K562 (cell line): Measurements from ENCODE around the gene AMDHD2. TPM values are rescaled to one million over a fixed set of nuclear protein-coding genes. Genes with fewer than 3 reads are reported as not detected.

ENCODE experiments used
- ATAC-seq: fragments of 200-7000 bp; cut with Tn5 transposase; 3 replicates; pipeline ENCODE4 v1.9.1; 2020; ENCODE audit warnings: moderate library complexity
- BruUV-seq: library from RNA; stranded (reverse); fragments of 400-500 nt; replicated peaks from 2 replicates; lab custom pipeline; 2021; lab: Mats Ljungman, UMichigan
- CTCF ChIA-PET: fragments of 300-600 bp; formaldehyde crosslinking; extraction: SDS; loops from one replicate; lab custom pipeline; 2021; ENCODE audit warnings: low intra/inter-chr PET ratio; lab: Yijun Ruan, JAX
- POLR2A ChIA-PET: fragments of 300-600, 350-650 bp; sonication (Branson Sonifier 250); formaldehyde crosslinking; extraction: SDS; loops from one replicate; lab custom pipeline; 2021; ENCODE audit warnings: antibody characterized with exemption, inconsistent platforms; lab: Yijun Ruan, JAX
- DNase-seq, 4 experiments: peaks; one replicate each; pipeline versions ENCODE4 v3.0.0 to v3.0.0-alpha.2; 2011 to 2018; ENCODE audit warnings: low spot score in 3 of 4, mixed read lengths in 3 of 4; ENCODE audit errors: extremely low read depth in 1 of 4
- FAIRE-seq: peaks from 2 replicates; lab custom pipeline; 2011; peaks lifted over from hg19 to GRCh38; lab: Jason Lieb, UNC
- H2AFZ ChIP-seq: 2 replicates; pipeline ENCODE4 v1.6.0; 2011; ENCODE audit warnings: low read depth, low read length, control low read depth, inconsistent platforms
- H3K27ac ChIP-seq: fragments of 200-600 bp; 3 replicates; pipeline ENCODE4 v1.8.0; 2011; ENCODE audit warnings: low read depth, mild to moderate bottlenecking, control low read depth, inconsistent platforms, low read length, moderate library complexity, mixed read lengths; ENCODE audit errors: extremely low read depth
- H3K27me3 ChIP-seq, 2 experiments: fragments of 300-600 bp in 1 of 2; 2 replicates in 1 of 2; 3 replicates in 1 of 2; pipeline versions ENCODE4 v1.6.0 to v1.8.0; 2011; ENCODE audit warnings: inconsistent platforms in 2 of 2, low read length in 2 of 2, mild to moderate bottlenecking in 1 of 2, mixed read lengths in 1 of 2, moderate library complexity in 1 of 2; ENCODE audit not compliant: control insufficient read depth in 2 of 2, insufficient read depth in 2 of 2
- H3K36me3 ChIP-seq: fragments of 300-600 bp; 3 replicates; pipeline ENCODE4 v1.8.0; 2011; ENCODE audit warnings: mild to moderate bottlenecking, low read length, inconsistent platforms; ENCODE audit not compliant: control insufficient read depth, insufficient read depth
- H3K4me1 ChIP-seq, 2 experiments: fragments of 200-600 bp in 1 of 2; replicated peaks in 1 of 2; 2 replicates in 1 of 2; 3 replicates in 1 of 2; pipeline versions ENCODE4 v1.5.1 to v1.8.0; 2011; ENCODE audit warnings: inconsistent platforms in 2 of 2, low read length in 2 of 2, mild to moderate bottlenecking in 1 of 2, mixed read lengths in 1 of 2, moderate library complexity in 1 of 2; ENCODE audit not compliant: control insufficient read depth in 2 of 2, insufficient read depth in 2 of 2
- H3K4me2 ChIP-seq: 2 replicates; pipeline ENCODE4 v1.6.1; 2011; ENCODE audit warnings: low read length, control low read depth, inconsistent platforms, mixed read lengths; ENCODE audit not compliant: insufficient read depth
- H3K4me3 ChIP-seq: fragments of 200-600 bp; sonication (generic), shearing (Covaris generic); 2 replicates; pipeline ENCODE4 v1.5.1; 2016; ENCODE audit warnings: control low read depth, inconsistent platforms
- H3K79me2 ChIP-seq: fragments of 200-600 bp; 3 replicates; pipeline ENCODE4 v1.8.0; 2011; ENCODE audit warnings: low read length, inconsistent platforms; ENCODE audit not compliant: control insufficient read depth, insufficient read depth
- H3K9ac ChIP-seq, 2 experiments: 2 replicates each; pipeline versions ENCODE4 v1.6.0 to v1.6.1; 2011; ENCODE audit warnings: low read depth in 2 of 2, low read length in 2 of 2, control low read depth in 1 of 2, inconsistent platforms in 1 of 2, mild to moderate bottlenecking in 1 of 2, mixed read lengths in 1 of 2; ENCODE audit not compliant: insufficient read depth in 1 of 2
- H3K9me1 ChIP-seq: one replicate; pipeline ENCODE4 v1.6.0; 2011; ENCODE audit warnings: inconsistent platforms, mild to moderate bottlenecking, low read length, moderate library complexity; ENCODE audit not compliant: control insufficient read depth, insufficient read depth
- H3K9me3 ChIP-seq: replicated peaks from 2 replicates; pipeline ENCODE4 v1.5.1; 2011; ENCODE audit warnings: low read depth, low read length, inconsistent platforms; ENCODE audit not compliant: control insufficient read depth, insufficient read depth
- H4K20me1 ChIP-seq: replicated peaks from 2 replicates; pipeline ENCODE4 v1.6.1; 2011; ENCODE audit warnings: low read length, inconsistent platforms, mixed read lengths; ENCODE audit not compliant: control insufficient read depth, insufficient read depth
- CHD1 ChIP-seq: fragments of 200-600 bp; sonication (generic); IDR thresholded peaks from one replicate; pipeline ENCODE4 v1.6.1; 2012; ENCODE audit warnings: mild to moderate bottlenecking, moderate library complexity, low read length, inconsistent platforms
- DMBX1 ChIP-seq: fragments of 250-450 bp; sonication (Bioruptor Pico); IDR thresholded peaks from 2 replicates; pipeline ENCODE4 v1.8.0; 2022; ENCODE audit warnings: inconsistent platforms, mild to moderate bottlenecking, moderate library complexity, borderline replicate concordance
- EGR1 ChIP-seq: fragments of 450-650 bp; conservative IDR thresholded peaks from 2 replicates; pipeline ENCODE4 v1.6.1; 2017; ENCODE audit warnings: mild to moderate bottlenecking
- LCOR ChIP-seq: sonication (generic); formaldehyde crosslinking; IDR thresholded peaks from 2 replicates; pipeline ENCODE4 v1.8.0; 2022; ENCODE audit warnings: mild to moderate bottlenecking, missing genetic modification reagents
- MTF1 ChIP-seq: fragments of 250-450 bp; sonication (Bioruptor Pico); IDR thresholded peaks from 2 replicates; pipeline ENCODE4 v1.9.0; 2021; ENCODE audit warnings: moderate library complexity, mild to moderate bottlenecking, inconsistent platforms, borderline replicate concordance
- NFATC3 ChIP-seq: fragments of 450-650 bp; IDR thresholded peaks from 2 replicates; pipeline ENCODE4 v1.6.1; 2017; ENCODE audit warnings: mild to moderate bottlenecking
- POLR2G ChIP-seq: fragments of 200-400 bp; formaldehyde crosslinking; IDR thresholded peaks from 2 replicates; pipeline ENCODE4 v1.6.1; 2017; ENCODE audit warnings: low read depth, mild to moderate bottlenecking, antibody characterized with exemption, low read length, moderate library complexity
- PRMT5 ChIP-seq: sonication (generic); formaldehyde crosslinking; IDR thresholded peaks from 2 replicates; pipeline ENCODE4 v1.5.0; 2020; ENCODE audit warnings: missing genetic modification reagents
- SOX6 ChIP-seq: fragments of 450-650 bp; IDR thresholded peaks from 2 replicates; pipeline ENCODE4 v1.6.1; 2014; ENCODE audit warnings: mild to moderate bottlenecking
- SP1 ChIP-seq: sonication (generic); formaldehyde crosslinking; IDR thresholded peaks from 2 replicates; pipeline ENCODE4 v1.8.1; 2022; ENCODE audit warnings: mild to moderate bottlenecking, missing genetic modification reagents
- ZEB2 ChIP-seq: fragments of 450-650 bp; IDR thresholded peaks from 2 replicates; pipeline ENCODE4 v1.6.1; 2016
- ZNF408 ChIP-seq: fragments of 250-450 bp; sonication (Bioruptor Pico); IDR thresholded peaks from 2 replicates; pipeline ENCODE4 v1.4.0; 2020; ENCODE audit warnings: low read depth, mild to moderate bottlenecking, moderate library complexity
- WGBS: fragments of 100-300 bp; shearing (Covaris generic); methylation state at CpG from one replicate; pipeline ENCODE4 v1.1.6; 2016; ENCODE audit warnings: low coverage, mixed read lengths; ENCODE audit not compliant: insufficient coverage; ENCODE audit errors: missing lambda C conversion rate; 5-methylcytosine and 5-hydroxymethylcytosine counted together
- in situ Hi-C: fragments of 300-500 bp; cut with MboI; formaldehyde crosslinking; loops from 4 replicates; pipeline ENCODE4 v1.15.0; 2018; ENCODE audit warnings: inconsistent platforms, mixed read lengths
- intact Hi-C: fragments of 100-400 bp; cut with micrococcal nuclease; formaldehyde crosslinking; loops from 2 replicates; pipeline ENCODE4 v1.14.2; 2022
- polyA plus RNA-seq, 8 experiments: library from polyadenylated mRNA; depleted of rRNA in 4 of 8; stranded (reverse) in 5 of 8; unstranded in 3 of 8; fragments of >200 nt; fragmentation: Nextera tagmentation in 2 of 8; fragmentation: Illumina TruSeq in 1 of 8; extraction: Ambion mirVana in 2 of 8; extraction: Trizol in 1 of 8; gene quantifications; 2 replicates each; pipeline versions ENCODE4 v1.2.1 to v1.2.3, GENCODE V29; 2011 to 2014; ENCODE audit warnings: inconsistent platforms in 1 of 8, missing spikeins in 1 of 8
- total RNA-seq, 7 experiments: library from RNA; depleted of rRNA in 6 of 7; stranded (reverse); fragments of >200 nt in 6 of 7; fragmentation: Illumina TruSeq in 2 of 7; extraction: Trizol in 2 of 7; gene quantifications; 2 replicates each; pipeline versions ENCODE4 v1.2.1 to v1.2.3, GENCODE V29; 2011 to 2021; ENCODE audit warnings: low replicate concordance in 1 of 7
- TF ChIP-seq, protein P1 (sequence below): fragments of 450-650 bp; IDR thresholded peaks from 2 replicates; pipeline ENCODE4 v1.6.1; 2018; ENCODE audit warnings: mild to moderate bottlenecking, low read depth; ENCODE audit not compliant: partially characterized antibody
- TF ChIP-seq, protein P2 (sequence below), 2 experiments: fragments of 250-450 bp in 1 of 2; fragments of 450-650 bp in 1 of 2; sonication (Bioruptor Pico) in 1 of 2; IDR thresholded peaks; 2 replicates each; pipeline versions ENCODE4 v1.6.1 to v1.8.0; 2016 to 2021; ENCODE audit warnings: mild to moderate bottlenecking in 2 of 2, moderate library complexity in 2 of 2, missing compliant biosample characterization in 1 of 2, missing genetic modification characterization in 1 of 2
- TF ChIP-seq, protein P3 (sequence below): sonication (generic); formaldehyde crosslinking; IDR thresholded peaks from 2 replicates; pipeline ENCODE4 v1.9.0; 2022; ENCODE audit warnings: mild to moderate bottlenecking, missing genetic modification reagents
- TF ChIP-seq, protein P4 (sequence below): fragments of 250-450 bp; sonication (Bioruptor Pico); IDR thresholded peaks from 2 replicates; pipeline ENCODE4 v1.6.1; 2021; ENCODE audit warnings: mild to moderate bottlenecking
- TF ChIP-seq, protein P5 (sequence below): sonication (generic); formaldehyde crosslinking; IDR thresholded peaks from 2 replicates; pipeline ENCODE4 v1.9.0; 2022; ENCODE audit warnings: mild to moderate bottlenecking, missing genetic modification reagents

Gene AMDHD2
- total and polyA plus RNA-seq, 9 of the 15 experiments (the other 6 are each of a cell fraction or from before 2014, with no cell fraction given): 0.38 to 56.9 (median 18.3) TPM; not detected in 1

DNA sequence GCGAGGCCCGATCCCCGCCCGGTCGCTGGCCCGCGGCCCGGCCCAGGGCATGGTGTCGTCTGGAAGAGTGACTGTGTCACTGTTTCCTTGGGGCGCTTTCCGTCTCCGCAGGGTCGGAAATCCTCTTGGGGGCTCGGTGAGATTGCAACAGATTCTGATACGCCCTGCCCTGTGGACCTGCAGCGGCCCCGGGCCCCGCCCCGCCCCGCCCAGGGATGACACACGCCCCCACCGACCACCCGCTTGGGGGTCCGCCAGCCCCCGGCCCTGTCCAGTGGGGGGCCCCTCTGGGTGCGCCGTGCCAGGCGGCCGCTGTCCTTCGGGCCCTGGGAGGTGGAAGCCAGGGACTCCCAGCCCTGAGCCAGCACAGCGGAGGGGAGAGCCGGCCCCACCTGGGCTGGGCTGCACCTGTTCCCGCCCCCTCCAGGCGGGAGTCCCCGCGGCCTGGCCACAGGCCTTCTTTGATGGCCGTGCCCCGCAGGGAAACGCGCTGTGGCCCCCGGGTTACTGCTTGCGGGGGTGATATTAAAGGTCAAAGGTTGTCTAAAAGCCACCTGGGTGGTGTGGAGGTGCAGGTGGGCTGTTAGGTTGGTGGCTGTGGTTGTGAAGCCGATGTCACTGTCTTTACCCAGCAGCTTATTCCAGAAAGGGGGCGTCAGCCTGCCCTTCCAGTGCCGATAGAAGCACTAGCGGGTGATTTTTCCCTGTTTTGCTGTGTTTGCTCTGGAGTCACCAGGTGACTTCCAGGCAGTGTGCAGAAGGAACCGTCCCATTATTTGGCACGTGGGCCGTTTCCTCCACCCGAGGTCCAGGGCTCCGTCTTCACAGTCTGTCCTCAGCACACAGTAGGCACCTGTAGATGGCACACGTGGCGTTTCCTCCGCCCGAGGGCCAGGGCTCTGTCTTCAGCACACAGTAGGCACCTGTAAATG lies 44.5 kb upstream of the AMDHD2 start:
- Histone ChIP-seq H3K4me3 (peak overlapping the region; percentile 76), H3K4me1 (peaks cover 50 to 95% of the 10 kb centered on the region in 2 experiments), H3K9me1 (no peaks in the 10 kb centered on the region), H3K4me2 (peak overlapping the region; percentile 89), H3K27me3 (no peaks in the 10 kb centered on the region), H3K9me3 (no peaks in the 10 kb centered on the region), H4K20me1 (peaks cover 3% of the 10 kb centered on the region; the same call in 1 of the 2 replicates), H3K36me3 (peaks cover 8% of the 10 kb centered on the region; the same call in 1 of the 3 replicates), H3K79me2 (peaks cover 63% of the 10 kb centered on the region), H3K27ac (peak overlapping the region; percentile 88; the same call in 1 of the 3 replicates), H3K9ac (peak overlapping the region; percentile 59 to 98), H2AFZ (peak overlapping the region; percentile 40; the same call in 1 of the 2 replicates)
- BruUV-seq: no TSS peak
- DNase-seq (peak; percentile 44 to 58 (median 50)), ATAC-seq (no peak), FAIRE-seq (peak; percentile 48)
- ChIA-PET CTCF (no interaction called here), POLR2A (interaction anchor here (0.6 to 1.3 kb wide), 3 partner anchors 8 to 504 kb away, joined by 3 to 4 read pairs (median 3); partner anchors contain the start of gene TBL3)
- in situ Hi-C loops (no loop called here), intact Hi-C loops (no loop called here)
- WGBS: 13% methylated on average over 32 of the region's 55 CpGs
- TF ChIP-seq, protein P1, sequence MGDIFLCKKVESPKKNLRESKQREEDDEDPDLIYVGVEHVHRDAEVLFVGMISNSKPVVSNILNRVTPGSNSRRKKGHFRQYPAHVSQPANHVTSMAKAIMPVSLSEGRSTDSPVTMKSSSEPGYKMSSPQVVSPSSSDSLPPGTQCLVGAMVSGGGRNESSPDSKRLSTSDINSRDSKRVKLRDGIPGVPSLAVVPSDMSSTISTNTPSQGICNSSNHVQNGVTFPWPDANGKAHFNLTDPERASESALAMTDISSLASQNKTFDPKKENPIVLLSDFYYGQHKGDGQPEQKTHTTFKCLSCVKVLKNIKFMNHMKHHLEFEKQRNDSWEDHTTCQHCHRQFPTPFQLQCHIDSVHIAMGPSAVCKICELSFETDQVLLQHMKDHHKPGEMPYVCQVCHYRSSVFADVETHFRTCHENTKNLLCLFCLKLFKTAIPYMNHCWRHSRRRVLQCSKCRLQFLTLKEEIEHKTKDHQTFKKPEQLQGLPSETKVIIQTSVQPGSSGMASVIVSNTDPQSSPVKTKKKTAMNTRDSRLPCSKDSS: no peak
- TF ChIP-seq SOX6 (no peak), NFATC3 (no peak), MTF1 (CRISPR knock-in tag) (no peak), SP1 (0 out of 2 replicates have a peak, but pooled peaks have one; percentile 38), CHD1 (no peak), LCOR (no peak), PRMT5 (no peak), DMBX1 (CRISPR knock-in tag) (no peak), ZNF408 (CRISPR knock-in tag) (no peak), EGR1 (peak; percentile 25; the same call in 1 of the 2 replicates), POLR2G (0 out of 2 replicates have a peak, but pooled peaks have one; percentile 2), ZEB2 (0 out of 2 replicates have a peak, but pooled peaks have one; percentile 21)
- TF ChIP-seq, protein P2, sequence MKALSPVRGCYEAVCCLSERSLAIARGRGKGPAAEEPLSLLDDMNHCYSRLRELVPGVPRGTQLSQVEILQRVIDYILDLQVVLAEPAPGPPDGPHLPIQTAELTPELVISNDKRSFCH (CRISPR knock-in tag; IDR thresholded peaks at IDR 0.05): no peak
- TF ChIP-seq, protein P2 (tag; IDR thresholded peaks at IDR 0.05): 0 out of 2 replicates have a peak, but pooled peaks have one; percentile 48
- TF ChIP-seq, protein P3, sequence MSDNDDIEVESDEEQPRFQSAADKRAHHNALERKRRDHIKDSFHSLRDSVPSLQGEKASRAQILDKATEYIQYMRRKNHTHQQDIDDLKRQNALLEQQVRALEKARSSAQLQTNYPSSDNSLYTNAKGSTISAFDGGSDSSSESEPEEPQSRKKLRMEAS (CRISPR knock-in tag): peak; percentile 26
- TF ChIP-seq, protein P4, sequence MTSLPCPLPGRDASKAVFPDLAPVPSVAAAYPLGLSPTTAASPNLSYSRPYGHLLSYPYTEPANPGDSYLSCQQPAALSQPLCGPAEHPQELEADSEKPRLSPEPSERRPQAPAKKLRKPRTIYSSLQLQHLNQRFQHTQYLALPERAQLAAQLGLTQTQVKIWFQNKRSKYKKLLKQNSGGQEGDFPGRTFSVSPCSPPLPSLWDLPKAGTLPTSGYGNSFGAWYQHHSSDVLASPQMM (CRISPR knock-in tag): no peak
- TF ChIP-seq, protein P5, sequence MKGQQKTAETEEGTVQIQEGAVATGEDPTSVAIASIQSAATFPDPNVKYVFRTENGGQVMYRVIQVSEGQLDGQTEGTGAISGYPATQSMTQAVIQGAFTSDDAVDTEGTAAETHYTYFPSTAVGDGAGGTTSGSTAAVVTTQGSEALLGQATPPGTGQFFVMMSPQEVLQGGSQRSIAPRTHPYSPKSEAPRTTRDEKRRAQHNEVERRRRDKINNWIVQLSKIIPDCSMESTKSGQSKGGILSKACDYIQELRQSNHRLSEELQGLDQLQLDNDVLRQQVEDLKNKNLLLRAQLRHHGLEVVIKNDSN (CRISPR knock-in tag): peak; percentile 26; the same call in 1 of the 2 replicates
